ENCODE data around the gene BCDIN3D. TPM values are rescaled to one million over a fixed set of nuclear protein-coding genes. Genes with fewer than 3 reads are reported as not detected.
A peak's percentile ranks its signal among the peaks of the same experiment; 100 is the strongest.

BCDIN3D gene
- 2.4 TPM for polyA plus RNA-seq (2013, experiment 1 of 2)
- polyA plus RNA-seq (2013, experiment 2 of 2): 1.8 TPM

GRCh38 chr12:49842519-49843352 is at the start of gene BCDIN3D:
Gene BCDIN3D, minus strand, starts transcription at chr12:49843106. Its CDS starts 19 bp downstream, at chr12:49843087.
- Histone ChIP-seq H3K9me3 (ENCODE audit: insufficient read depth, low read depth, low read length) (no peaks in the 10 kb centered on the region), H3K27me3 (ENCODE audit: insufficient read depth, low read length) (peaks cover 1% of the 10 kb centered on the region; the same call in 1 of the 2 replicates), H3K9ac (ENCODE audit: low read depth, low read length) (peak within 1 kb of the TSS; percentile 79), H3K4me3 (ENCODE audit: low read length) (peak within 1 kb of the TSS; percentile 77), H3K36me3 (ENCODE audit: insufficient read depth, low read length) (no peaks in the 10 kb centered on the region), H3K4me1 (ENCODE audit: insufficient read depth, low read length) (peaks cover 5% of the 10 kb centered on the region; the same call in 1 of the 2 replicates), H3K27ac (ENCODE audit: low read depth, low read length) (peak within 1 kb of the TSS; percentile 84)
- under 1% methylated on average over 55 of the region's 55 CpGs for WGBS

GRCh38 chr12:49892084-49892731 is 49.3 kb upstream of the BCDIN3D start:
- 87% methylated on average over 10 of the region's 10 CpGs for WGBS
- Histone ChIP-seq H3K4me3 (ENCODE audit: low read length) (no peak overlapping the region), H3K9ac (ENCODE audit: low read depth, low read length) (no peak overlapping the region), H3K4me1 (ENCODE audit: insufficient read depth, low read length) (peaks cover 9% of the 10 kb centered on the region; the same call in 1 of the 2 replicates), H3K27me3 (ENCODE audit: insufficient read depth, low read length) (no peaks in the 10 kb centered on the region), H3K36me3 (ENCODE audit: insufficient read depth, low read length) (no peaks in the 10 kb centered on the region), H3K9me3 (ENCODE audit: insufficient read depth, low read depth, low read length) (no peaks in the 10 kb centered on the region), H3K27ac (ENCODE audit: low read depth, low read length) (no peak overlapping the region)

GRCh38 chr12:49891476-49891875 is 48.6 kb upstream of the BCDIN3D start:
- WGBS: 96% methylated on average over 6 of the region's 6 CpGs
- Histone ChIP-seq H3K27me3 (ENCODE audit: insufficient read depth, low read length) (no peaks in the 10 kb centered on the region), H3K27ac (ENCODE audit: low read depth, low read length) (no peak overlapping the region), H3K9ac (ENCODE audit: low read depth, low read length) (no peak overlapping the region), H3K9me3 (ENCODE audit: insufficient read depth, low read depth, low read length) (no peaks in the 10 kb centered on the region), H3K36me3 (ENCODE audit: insufficient read depth, low read length) (no peaks in the 10 kb centered on the region), H3K4me1 (ENCODE audit: insufficient read depth, low read length) (peaks cover 9% of the 10 kb centered on the region; the same call in 1 of the 2 replicates), H3K4me3 (ENCODE audit: low read length) (no peak overlapping the region)

- no peak overlapping the region for H3K4me3 ChIP-seq (ENCODE audit: low read length)
- no peaks in the 10 kb centered on the region for H3K27me3 ChIP-seq (ENCODE audit: insufficient read depth, low read length)
- WGBS: 90% methylated on average over 2 of the region's 2 CpGs
- no peak overlapping the region for H3K27ac ChIP-seq (ENCODE audit: low read depth, low read length)
- no peaks in the 10 kb centered on the region for H3K36me3 ChIP-seq (ENCODE audit: insufficient read depth, low read length)
- H3K9me3 ChIP-seq (ENCODE audit: insufficient read depth, low read depth, low read length): no peaks in the 10 kb centered on the region
- H3K9ac ChIP-seq (ENCODE audit: low read depth, low read length): no peak overlapping the region
- H3K4me1 ChIP-seq (ENCODE audit: insufficient read depth, low read length): peaks cover 9% of the 10 kb centered on the region; the same call in 1 of the 2 replicates
Observed at GRCh38 chr12:49891012-49891411, 48.1 kb upstream of the BCDIN3D start.

GRCh38 chr12:49890096-49890461 is 47.2 kb upstream of the BCDIN3D start:
- H3K4me3 ChIP-seq (ENCODE audit: low read length): no peak overlapping the region
- 90% methylated on average over 4 of the region's 4 CpGs for WGBS
- peaks cover 17% of the 10 kb centered on the region; the same call in 1 of the 2 replicates for H3K4me1 ChIP-seq (ENCODE audit: insufficient read depth, low read length)
- H3K9me3 ChIP-seq (ENCODE audit: insufficient read depth, low read depth, low read length): no peaks in the 10 kb centered on the region
- no peak overlapping the region for H3K9ac ChIP-seq (ENCODE audit: low read depth, low read length)
- H3K36me3 ChIP-seq (ENCODE audit: insufficient read depth, low read length): no peaks in the 10 kb centered on the region
- no peak overlapping the region for H3K27ac ChIP-seq (ENCODE audit: low read depth, low read length)
- no peaks in the 10 kb centered on the region for H3K27me3 ChIP-seq (ENCODE audit: insufficient read depth, low read length)

GRCh38 chr12:49889361-49890095 is 46.6 kb upstream of the BCDIN3D start:
- no peak overlapping the region for H3K27ac ChIP-seq (ENCODE audit: low read depth, low read length)
- no peaks in the 10 kb centered on the region for H3K9me3 ChIP-seq (ENCODE audit: insufficient read depth, low read depth, low read length)
- H3K27me3 ChIP-seq (ENCODE audit: insufficient read depth, low read length): no peaks in the 10 kb centered on the region
- 87% methylated on average over 10 of the region's 10 CpGs for WGBS
- H3K4me1 ChIP-seq (ENCODE audit: insufficient read depth, low read length): peaks cover 17% of the 10 kb centered on the region; the same call in 1 of the 2 replicates
- H3K36me3 ChIP-seq (ENCODE audit: insufficient read depth, low read length): no peaks in the 10 kb centered on the region
- H3K9ac ChIP-seq (ENCODE audit: low read depth, low read length): no peak overlapping the region
- H3K4me3 ChIP-seq (ENCODE audit: low read length): no peak overlapping the region

- no peaks in the 10 kb centered on the region for H3K27me3 ChIP-seq (ENCODE audit: insufficient read depth, low read length)
- no peaks in the 10 kb centered on the region for H3K36me3 ChIP-seq (ENCODE audit: insufficient read depth, low read length)
- WGBS: 91% methylated on average over 13 of the region's 13 CpGs
Observed at GRCh38 chr12:49888461-49889151, 45.7 kb upstream of the BCDIN3D start.

GRCh38 chr12:49887536-49888401 is 44.9 kb upstream of the BCDIN3D start:
- WGBS: 55% methylated on average over 15 of the region's 15 CpGs
- no peaks in the 10 kb centered on the region for H3K9me3 ChIP-seq (ENCODE audit: insufficient read depth, low read depth, low read length)
- H3K9ac ChIP-seq (ENCODE audit: low read depth, low read length): no peak overlapping the region
- no peaks in the 10 kb centered on the region for H3K27me3 ChIP-seq (ENCODE audit: insufficient read depth, low read length)
- no peak overlapping the region for H3K27ac ChIP-seq (ENCODE audit: low read depth, low read length)
- no peak overlapping the region for H3K4me3 ChIP-seq (ENCODE audit: low read length)
- H3K4me1 ChIP-seq (ENCODE audit: insufficient read depth, low read length): peaks cover 20% of the 10 kb centered on the region
- H3K36me3 ChIP-seq (ENCODE audit: insufficient read depth, low read length): no peaks in the 10 kb centered on the region

More at GRCh38 chr12:49888461-49889151, 45.7 kb upstream of the BCDIN3D start:
- no peak overlapping the region for H3K4me3 ChIP-seq (ENCODE audit: low read length)
- H3K4me1 ChIP-seq (ENCODE audit: insufficient read depth, low read length): peaks cover 12% of the 10 kb centered on the region
- no peaks in the 10 kb centered on the region for H3K9me3 ChIP-seq (ENCODE audit: insufficient read depth, low read depth, low read length)
- no peak overlapping the region for H3K9ac ChIP-seq (ENCODE audit: low read depth, low read length)
- H3K27ac ChIP-seq (ENCODE audit: low read depth, low read length): no peak overlapping the region

GRCh38 chr12:49887091-49887490 is 44.2 kb upstream of the BCDIN3D start:
- Histone ChIP-seq H3K9ac (ENCODE audit: low read depth, low read length) (no peak overlapping the region), H3K9me3 (ENCODE audit: insufficient read depth, low read depth, low read length) (no peaks in the 10 kb centered on the region), H3K36me3 (ENCODE audit: insufficient read depth, low read length) (no peaks in the 10 kb centered on the region), H3K27me3 (ENCODE audit: insufficient read depth, low read length) (no peaks in the 10 kb centered on the region), H3K4me1 (ENCODE audit: insufficient read depth, low read length) (peaks cover 26% of the 10 kb centered on the region), H3K4me3 (ENCODE audit: low read length) (no peak overlapping the region), H3K27ac (ENCODE audit: low read depth, low read length) (no peak overlapping the region)
- WGBS: 70% methylated on average over 9 of the region's 9 CpGs
